ENCODE results near the gene USF2. TPM values are rescaled to one million over a fixed set of nuclear protein-coding genes. Genes with fewer than 3 reads are reported as not detected.

The USF2 gene
- total and polyA plus RNA-seq, 2 donors (not counting 1 experiment from before 2014, with no cell fraction given), result 53.8 to 74.9 TPM

GRCh38 chr19:35298561-35298972, 29.8 kb downstream of the USF2 start:
- Histone ChIP-seq H3K4me1 (ENCODE audit: control insufficient read depth, extremely low read depth, insufficient read depth, low read length) (no peaks in the 10 kb centered on the region), H2AFZ (ENCODE audit: low read length) (no peak overlapping the region), H3K36me3 (ENCODE audit: control insufficient read depth, insufficient read depth, low read length) (no peaks in the 10 kb centered on the region), H3K4me3 (replicated peaks in 1 of 4; ENCODE audit: control extremely low read depth in 1 of 4, insufficient read depth in 1 of 4, low read depth in 3 of 4, low read length in 4 of 4) (no peak overlapping the region), H3K27ac (ENCODE audit: insufficient read depth, low read length) (no peak overlapping the region), H3K27me3 (ENCODE audit: control insufficient read depth, insufficient read depth, low read length) (peaks cover 3% of the 10 kb centered on the region), H4K20me1 (ENCODE audit: control insufficient read depth, extremely low read depth, insufficient read depth, low read length) (no peaks in the 10 kb centered on the region), H3K9me3 (ENCODE audit: control insufficient read depth, insufficient read depth, low read depth, low read length) (no peaks in the 10 kb centered on the region), H3K4me2 (ENCODE audit: extremely low read depth, insufficient read depth, low read length) (no peak overlapping the region), H3K9ac (ENCODE audit: insufficient read depth, low read length) (no peak overlapping the region), H3K79me2 (ENCODE audit: control insufficient read depth, insufficient read depth, low read length) (no peaks in the 10 kb centered on the region)
- DNase-seq (ENCODE audit: low read depth in 2 of 2), result no peak
- TF ChIP-seq EZH2 (IDR thresholded peaks at IDR 0.05; ENCODE audit: low read length, missing control alignments) (no peak), CTCF (conservative IDR thresholded peaks at IDR 0.05 in 1 of 2, IDR thresholded peaks at IDR 0.05 in 1 of 2; ENCODE audit: low read depth in 1 of 2, low read length in 2 of 2) (no peak)

- no peak overlapping the region for H3K4me2 ChIP-seq (ENCODE audit: extremely low read depth, insufficient read depth, low read length)
- H4K20me1 ChIP-seq (ENCODE audit: control insufficient read depth, extremely low read depth, insufficient read depth, low read length), result no peaks in the 10 kb centered on the region
- H2AFZ ChIP-seq (ENCODE audit: low read length), result no peak overlapping the region
- no peaks in the 10 kb centered on the region for H3K9me3 ChIP-seq (ENCODE audit: control insufficient read depth, insufficient read depth, low read depth, low read length)
- no peak overlapping the region for H3K9ac ChIP-seq (ENCODE audit: insufficient read depth, low read length)
- no peak for TF ChIP-seq EZH2 (IDR thresholded peaks at IDR 0.05; ENCODE audit: low read length, missing control alignments)
- no peak for TF ChIP-seq CTCF (conservative IDR thresholded peaks at IDR 0.05 in 1 of 2, IDR thresholded peaks at IDR 0.05 in 1 of 2; ENCODE audit: low read depth in 1 of 2, low read length in 2 of 2)
- no peak overlapping the region for H3K27ac ChIP-seq (ENCODE audit: insufficient read depth, low read length)
- no peak overlapping the region for H3K4me3 ChIP-seq (replicated peaks in 1 of 4; ENCODE audit: control extremely low read depth in 1 of 4, insufficient read depth in 1 of 4, low read depth in 3 of 4, low read length in 4 of 4)
- no peaks in the 10 kb centered on the region for H3K79me2 ChIP-seq (ENCODE audit: control insufficient read depth, insufficient read depth, low read length)
- H3K36me3 ChIP-seq (ENCODE audit: control insufficient read depth, insufficient read depth, low read length), result no peaks in the 10 kb centered on the region
- H3K27me3 ChIP-seq (ENCODE audit: control insufficient read depth, insufficient read depth, low read length), result peaks cover 2% of the 10 kb centered on the region
- no peaks in the 10 kb centered on the region for H3K4me1 ChIP-seq (ENCODE audit: control insufficient read depth, extremely low read depth, insufficient read depth, low read length)
- no peak for DNase-seq (ENCODE audit: low read depth in 2 of 2)
These were observed 31.0 kb downstream of the USF2 start for GRCh38 chr19:35299523-35300338.

GRCh38 chr19:35300339-35300649, 31.5 kb downstream of the USF2 start:
- DNase-seq (ENCODE audit: low read depth in 2 of 2), result no peak
- TF ChIP-seq EZH2 (IDR thresholded peaks at IDR 0.05; ENCODE audit: low read length, missing control alignments) (no peak), CTCF (conservative IDR thresholded peaks at IDR 0.05 in 1 of 2, IDR thresholded peaks at IDR 0.05 in 1 of 2; ENCODE audit: low read depth in 1 of 2, low read length in 2 of 2) (no peak)
- H3K4me2 ChIP-seq (ENCODE audit: extremely low read depth, insufficient read depth, low read length), result no peak overlapping the region
- no peaks in the 10 kb centered on the region for H3K36me3 ChIP-seq (ENCODE audit: control insufficient read depth, insufficient read depth, low read length)
- no peaks in the 10 kb centered on the region for H4K20me1 ChIP-seq (ENCODE audit: control insufficient read depth, extremely low read depth, insufficient read depth, low read length)
- H2AFZ ChIP-seq (ENCODE audit: low read length), result no peak overlapping the region
- H3K27me3 ChIP-seq (ENCODE audit: control insufficient read depth, insufficient read depth, low read length), result peaks cover 2% of the 10 kb centered on the region
- H3K27ac ChIP-seq (ENCODE audit: insufficient read depth, low read length), result no peak overlapping the region
- no peaks in the 10 kb centered on the region for H3K79me2 ChIP-seq (ENCODE audit: control insufficient read depth, insufficient read depth, low read length)
- H3K4me3 ChIP-seq (replicated peaks in 1 of 4; ENCODE audit: control extremely low read depth in 1 of 4, insufficient read depth in 1 of 4, low read depth in 3 of 4, low read length in 4 of 4), result no peak overlapping the region
- no peaks in the 10 kb centered on the region for H3K9me3 ChIP-seq (ENCODE audit: control insufficient read depth, insufficient read depth, low read depth, low read length)
- no peak overlapping the region for H3K9ac ChIP-seq (ENCODE audit: insufficient read depth, low read length)
- no peaks in the 10 kb centered on the region for H3K4me1 ChIP-seq (ENCODE audit: control insufficient read depth, extremely low read depth, insufficient read depth, low read length)
